Bone marrow (tissue), 2 donors: Measurements from ENCODE around the gene ZNF22.
A peak's percentile ranks its signal among the peaks of the same experiment; 100 is the strongest.
"Not testable (repeated sequence)": the region's sequence is repeated elsewhere in the genome, so short reads cannot be mapped to it uniquely, and the experiment has no call there.

Experiments
- DNase-seq, 2 donors: peaks; one replicate each; lab custom pipeline; 2025; lab: John Stamatoyannopoulos, UW

The ZNF22 gene

DNA sequence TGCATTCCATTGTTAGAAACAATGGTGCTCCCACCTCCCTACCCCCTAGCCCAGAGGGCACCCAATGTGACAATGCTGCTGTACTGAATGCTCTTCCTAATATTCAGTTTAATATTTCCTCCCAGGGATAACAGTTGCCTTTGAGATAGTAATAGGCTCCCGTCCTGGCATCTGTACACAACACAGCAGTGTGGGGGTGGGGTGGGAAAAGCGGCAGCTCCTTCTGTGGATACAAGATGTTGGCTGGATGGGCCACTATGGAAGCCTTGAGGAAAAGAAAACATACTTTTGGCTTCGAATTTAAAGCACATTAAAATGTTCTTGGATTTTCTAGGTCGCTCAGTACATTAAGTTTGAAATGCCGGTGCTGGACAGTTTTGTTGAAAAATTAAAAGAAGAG is 9.2 kb upstream of the ZNF22 start:
- DNase-seq, result no peak

- no peak for DNase-seq
Observed at GRCh38 chr10:44992070-44992731, 8.5 kb upstream of the ZNF22 start.

- no peak for DNase-seq
Observed at GRCh38 chr10:44992732-44993225, 7.9 kb upstream of the ZNF22 start.

DNA sequence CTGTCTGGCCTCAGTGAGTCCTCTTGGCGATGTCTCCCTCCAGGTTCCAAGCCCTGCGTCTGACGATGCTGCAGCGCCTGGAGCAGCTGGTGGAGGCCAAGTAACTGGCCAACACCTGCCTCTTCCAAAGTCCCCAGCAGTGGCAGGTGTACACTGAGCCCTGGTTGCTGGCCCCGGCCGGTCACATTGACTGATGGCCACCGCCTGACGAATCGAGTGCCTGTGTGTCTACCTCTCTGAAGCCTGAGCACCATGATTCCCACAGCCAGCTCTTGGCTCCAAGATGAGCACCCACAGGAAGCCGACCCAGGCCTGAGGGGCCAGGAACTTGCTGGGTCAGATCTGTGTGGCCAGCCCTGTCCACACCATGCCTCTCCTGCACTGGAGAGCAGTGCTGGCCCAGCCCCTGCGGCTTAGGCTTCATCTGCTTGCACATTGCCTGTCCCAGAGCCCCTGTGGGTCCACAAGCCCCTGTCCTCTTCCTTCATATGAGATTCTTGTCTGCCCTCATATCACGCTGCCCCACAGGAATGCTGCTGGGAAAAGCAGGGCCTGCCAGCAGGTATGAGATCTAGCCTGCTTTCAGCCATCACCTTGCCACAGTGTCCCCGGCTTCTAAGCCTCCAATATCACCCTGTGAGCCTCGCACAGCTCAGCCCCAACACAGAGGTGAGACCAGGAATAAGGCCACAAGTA is 7.3 kb upstream of the ZNF22 start:
- DNase-seq, result no peak

DNA sequence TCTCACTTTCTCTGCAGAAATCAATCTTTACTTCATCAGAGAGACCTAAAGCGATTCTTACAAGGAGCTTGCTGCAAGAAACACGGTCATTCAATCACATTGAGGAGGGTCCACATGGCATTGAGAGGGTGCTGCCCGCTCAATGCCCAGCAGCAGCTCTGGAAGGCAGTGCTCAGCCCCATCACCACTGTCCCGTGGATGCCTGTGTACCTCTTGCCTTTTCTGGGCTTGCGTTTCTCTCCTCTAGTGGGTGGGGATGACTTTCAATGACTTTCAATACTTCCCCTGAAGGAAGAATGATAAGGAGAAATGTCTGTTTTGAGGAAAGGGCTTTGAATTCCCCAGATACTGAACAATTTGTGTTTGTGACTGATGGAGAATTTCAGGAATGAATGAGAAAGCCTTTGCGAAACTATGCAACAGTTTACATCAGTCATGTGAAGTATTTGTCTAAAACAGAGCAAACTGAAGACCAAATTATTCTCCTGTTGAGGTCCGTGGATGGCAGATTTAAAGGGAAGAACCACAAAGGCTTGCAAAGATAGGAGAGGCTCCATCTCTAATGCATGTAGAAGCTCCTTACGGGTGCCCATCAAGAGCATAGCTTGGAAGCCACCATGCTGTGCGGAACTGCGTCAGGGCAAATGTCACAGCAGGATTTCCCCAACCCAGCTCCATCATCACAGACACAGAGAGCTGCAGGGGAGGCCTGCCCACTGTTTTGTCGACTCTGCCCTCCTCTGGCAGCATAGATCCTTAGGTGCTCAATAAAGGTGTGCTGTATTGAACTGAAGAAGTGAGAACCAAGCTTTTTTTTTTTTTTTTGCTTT is 6.6 kb upstream of the ZNF22 start:
- DNase-seq, result no peak

DNA sequence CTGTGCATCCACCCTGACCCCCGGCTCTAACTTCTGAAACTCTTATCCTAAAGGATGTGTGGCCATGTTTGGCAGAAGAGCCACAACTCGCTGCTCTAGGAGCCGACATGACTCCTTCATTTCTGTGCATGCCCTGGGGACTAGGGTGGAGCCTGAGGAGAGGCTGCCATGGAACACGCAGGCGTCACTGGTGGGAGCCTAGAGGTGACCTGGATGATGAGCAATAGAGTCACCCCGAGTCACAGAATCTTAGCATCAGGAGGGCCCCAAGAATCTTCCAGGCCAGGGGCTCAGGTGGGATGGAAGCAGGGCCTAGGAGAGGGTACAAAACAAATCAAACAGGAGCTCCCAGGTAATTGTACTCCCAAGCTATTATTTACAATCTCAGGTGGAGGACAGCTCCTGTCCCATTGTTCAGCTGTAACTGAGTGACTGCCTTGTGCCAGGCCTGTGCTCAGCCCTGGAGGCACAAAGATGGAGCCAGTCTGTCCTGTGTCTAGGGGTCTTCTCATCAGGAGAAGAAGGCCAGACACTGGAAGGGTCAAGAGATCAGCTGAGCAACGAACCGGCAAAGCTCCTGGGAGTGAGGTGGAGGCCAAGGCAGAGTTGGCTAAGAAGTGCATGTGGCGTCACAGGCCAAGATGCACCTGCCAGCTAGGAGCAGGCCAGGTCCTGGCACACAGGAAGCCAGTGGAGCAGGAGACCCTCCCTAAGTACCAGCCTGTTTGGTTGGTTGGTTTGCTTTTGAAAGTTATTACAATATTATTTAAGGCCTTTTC is 5.8 kb upstream of the ZNF22 start:
- no peak for DNase-seq

DNA sequence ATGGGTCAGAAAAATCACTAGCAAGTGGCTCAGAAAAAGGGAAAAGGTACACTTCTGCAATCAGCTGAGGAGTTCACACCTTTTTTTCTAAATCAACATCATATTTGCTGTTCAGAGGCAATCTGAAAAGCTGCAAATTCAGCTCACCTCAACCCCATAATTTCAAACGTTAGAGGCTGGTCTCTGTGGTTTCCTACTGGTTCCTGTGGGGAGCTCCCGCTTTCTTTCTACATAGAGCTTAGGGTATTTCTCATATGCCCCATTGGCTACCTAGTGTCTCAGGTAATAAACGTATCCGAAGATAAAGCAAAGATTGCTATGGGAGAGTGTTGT is 5.2 kb upstream of the ZNF22 start:
- DNase-seq, result no peak

DNA sequence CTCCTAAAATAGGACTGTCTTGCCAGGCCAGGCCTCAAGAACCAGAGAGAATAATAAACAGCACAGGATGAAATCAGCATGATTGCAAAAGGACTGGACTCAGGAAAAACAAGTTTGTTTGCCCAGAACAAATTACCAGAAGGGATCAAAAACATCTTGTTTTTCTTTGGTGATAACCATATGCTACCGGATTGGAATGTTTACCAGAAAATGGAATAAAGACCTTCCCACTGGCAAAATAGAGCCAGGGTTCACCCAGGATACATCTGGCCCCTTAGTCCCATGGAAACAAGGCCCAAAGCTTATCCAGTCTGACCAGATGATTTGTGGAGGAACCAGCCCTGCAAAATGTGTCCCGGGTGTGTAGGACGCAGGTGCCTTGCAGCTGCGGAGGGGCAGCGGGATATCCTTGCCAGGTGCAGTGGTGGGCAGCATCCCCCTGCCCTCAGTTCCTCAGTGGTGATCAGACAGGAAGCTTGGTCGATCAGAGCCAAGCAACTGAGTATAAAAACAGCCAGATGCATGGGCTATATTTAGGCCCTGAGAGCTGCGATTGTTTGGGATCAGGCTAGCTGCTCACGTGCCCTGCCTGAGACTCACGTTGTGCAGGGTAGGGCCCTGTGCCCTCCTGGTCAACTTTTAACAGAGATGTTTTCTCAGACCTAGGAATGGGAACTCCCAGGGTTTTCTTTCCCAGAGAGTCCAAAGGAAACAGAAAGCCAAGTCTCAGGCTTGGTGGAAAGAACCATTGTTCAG is 4.6 kb upstream of the ZNF22 start:
- no peak for DNase-seq

GRCh38 chr10:44997105-44997748 is 3.5 kb upstream of the ZNF22 start:
- DNase-seq, result no peak

- DNase-seq, result no peak
Observed at GRCh38 chr10:44998146-44998631, 2.5 kb upstream of the ZNF22 start.

- DNase-seq, result no peak
Observed at GRCh38 chr10:45000138-45000751, 478 bp upstream of the ZNF22 start.

- peak; percentile 49 to 66 for DNase-seq
Observed at GRCh38 chr10:45001381-45002148, 842 bp downstream of the ZNF22 start.

DNA sequence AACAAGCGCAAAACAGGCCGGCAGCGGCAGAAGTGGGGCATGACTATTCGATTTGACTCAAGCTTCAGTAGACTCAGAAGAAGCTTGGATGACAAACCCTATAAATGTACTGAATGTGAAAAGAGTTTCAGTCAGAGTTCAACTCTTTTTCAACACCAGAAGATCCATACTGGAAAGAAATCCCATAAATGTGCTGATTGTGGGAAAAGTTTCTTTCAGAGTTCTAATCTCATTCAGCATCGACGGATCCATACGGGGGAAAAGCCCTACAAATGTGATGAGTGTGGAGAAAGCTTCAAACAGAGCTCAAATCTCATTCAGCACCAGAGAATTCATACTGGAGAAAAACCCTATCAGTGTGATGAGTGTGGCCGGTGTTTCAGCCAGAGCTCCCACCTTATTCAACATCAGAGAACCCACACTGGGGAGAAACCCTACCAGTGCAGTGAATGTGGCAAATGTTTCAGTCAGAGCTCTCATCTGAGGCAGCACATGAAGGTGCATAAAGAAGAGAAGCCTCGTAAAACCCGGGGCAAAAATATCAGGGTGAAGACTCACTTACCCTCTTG is 2.8 kb downstream of the ZNF22 start:
- no peak for DNase-seq

- no peak for DNase-seq
Observed at GRCh38 chr10:45004661-45005060, 3.9 kb downstream of the ZNF22 start.

DNA sequence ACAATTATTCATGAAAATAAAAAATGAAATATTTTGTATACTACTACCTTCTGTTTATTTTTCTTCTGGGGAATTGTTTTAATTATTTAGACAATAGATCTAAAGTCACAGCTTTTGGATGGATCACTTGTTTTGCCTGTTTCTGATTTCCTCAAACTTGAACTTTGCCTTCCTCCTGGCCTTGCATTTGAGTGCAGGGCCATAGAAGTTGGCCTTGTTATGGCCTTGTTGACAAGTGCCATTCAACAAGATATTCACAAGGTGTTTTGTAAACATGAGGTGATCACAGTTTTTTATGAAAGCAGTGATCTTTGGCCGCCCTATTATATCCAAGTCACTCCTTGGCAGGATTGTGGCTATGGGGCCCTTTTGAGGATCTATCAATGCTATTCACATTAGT is 4.6 kb downstream of the ZNF22 start:
- no peak for DNase-seq

DNA sequence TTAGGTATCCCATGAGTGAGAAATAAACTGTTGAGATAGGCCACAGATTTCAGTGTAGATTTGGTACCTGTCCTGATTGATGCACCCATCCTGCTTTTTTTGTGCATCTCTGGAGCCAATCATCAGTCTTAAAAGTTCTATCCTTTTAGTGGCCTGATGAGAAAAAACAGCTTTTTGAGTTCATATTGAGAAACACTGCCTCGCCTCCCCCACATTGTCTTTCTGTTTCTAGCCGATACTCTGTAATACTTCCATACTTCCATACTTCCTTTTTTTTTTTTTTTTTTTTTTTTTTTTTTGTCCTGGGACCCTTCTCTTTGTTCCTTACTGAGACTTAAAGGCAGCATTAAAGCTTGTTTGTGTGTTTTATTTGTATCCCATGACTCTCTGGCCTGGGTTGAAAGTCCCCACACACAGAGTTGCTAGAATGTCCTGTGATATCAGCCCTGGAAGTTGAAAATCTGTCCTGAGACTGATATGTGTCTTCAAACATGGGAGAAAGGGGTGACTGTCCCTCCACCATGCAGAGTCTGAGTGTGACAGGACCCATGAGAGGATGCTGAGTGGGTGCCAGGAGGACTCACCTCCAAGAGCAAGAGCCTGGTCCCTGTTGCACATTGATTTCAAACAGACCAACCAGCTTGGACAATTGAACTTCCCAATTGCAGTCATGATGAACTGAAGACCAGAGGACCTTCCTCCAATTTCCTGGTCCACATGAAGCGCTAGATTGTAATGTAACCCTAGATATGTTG is 5.7 kb downstream of the ZNF22 start:
- DNase-seq, result no peak

GRCh38 chr10:45008524-45009161 is 7.9 kb downstream of the ZNF22 start:
- DNase-seq, result peak in 1 of 2 donors; percentile 81

DNA sequence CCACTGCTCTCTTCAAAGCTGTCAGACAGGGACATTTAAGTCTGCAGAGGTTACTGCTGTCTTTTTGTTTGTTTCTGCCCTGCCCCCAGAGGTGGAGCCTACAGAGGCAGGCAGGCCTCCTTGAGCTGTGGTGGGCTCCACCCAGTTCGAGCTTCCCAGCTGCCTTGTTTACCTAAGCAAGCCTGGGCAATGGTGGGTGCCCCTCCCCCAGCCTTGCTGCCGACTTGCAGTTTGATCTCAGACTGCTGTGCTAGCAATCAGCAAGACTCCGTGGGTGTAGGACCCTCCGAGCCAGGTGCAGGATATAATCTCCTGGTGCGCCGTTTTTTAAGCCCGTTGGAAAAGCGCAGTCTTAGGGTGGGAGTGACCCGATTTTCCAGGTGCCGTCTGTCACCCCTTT is 13.8 kb downstream of the ZNF22 start:
- DNase-seq, result not testable (repeated sequence)
